ENCODE measurements around the gene PALLD.

PALLD gene

DNA sequence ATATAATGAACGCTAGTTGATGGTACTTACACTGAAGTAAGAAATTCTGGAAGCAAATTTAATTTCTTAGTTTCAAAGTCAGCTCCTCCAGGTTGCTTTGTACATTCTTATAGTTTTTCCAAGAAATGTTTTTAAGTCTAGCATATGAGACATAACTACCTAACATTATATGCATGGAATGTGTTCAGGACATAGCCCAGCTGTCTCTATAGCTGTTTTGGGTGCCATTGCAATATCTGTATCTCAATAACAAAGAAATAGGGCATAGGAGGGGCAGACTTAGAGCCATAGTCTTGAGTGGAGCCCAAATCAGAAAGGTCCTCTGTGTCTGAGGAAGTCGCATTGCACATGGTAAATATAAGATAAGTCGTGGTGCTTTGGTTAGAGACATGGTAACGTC lies 369.8 kb downstream of the PALLD start:
- Mint-ChIP-seq H3K9me3 (no peaks in the 10 kb centered on the region), H3K4me3 (no peak overlapping the region), H3K27me3 (ENCODE audit: low read depth) (no peaks in the 10 kb centered on the region), H3K4me1 (ENCODE audit: low read depth) (peaks cover 20% of the 10 kb centered on the region), H3K36me3 (ENCODE audit: low read depth) (peaks cover 5% of the 10 kb centered on the region), H3K27ac (no peak overlapping the region)

DNA sequence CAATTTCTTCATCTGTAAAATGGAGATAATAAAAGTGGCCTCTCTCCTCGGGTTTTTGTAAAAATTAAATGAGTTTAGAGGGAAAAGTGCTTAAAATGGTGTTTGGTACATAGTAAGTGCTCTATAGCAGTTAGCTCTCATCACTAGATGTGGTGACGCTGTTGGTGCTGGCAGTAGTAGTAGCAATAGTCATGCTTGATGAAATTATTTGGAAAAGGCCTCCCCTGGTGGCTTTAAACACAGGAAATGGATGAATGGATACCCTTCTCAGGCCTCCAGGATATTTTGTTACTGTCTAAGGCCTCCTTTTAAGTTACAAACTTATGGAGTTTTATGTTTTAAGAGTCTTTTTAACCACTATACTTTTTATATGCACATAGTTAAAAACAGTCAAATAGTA lies 370.3 kb downstream of the PALLD start:
- Mint-ChIP-seq H3K27me3 (ENCODE audit: low read depth) (no peaks in the 10 kb centered on the region), H3K27ac (no peak overlapping the region), H3K9me3 (no peaks in the 10 kb centered on the region), H3K4me3 (no peak overlapping the region), H3K4me1 (ENCODE audit: low read depth) (peaks cover 20% of the 10 kb centered on the region), H3K36me3 (ENCODE audit: low read depth) (peaks cover 5% of the 10 kb centered on the region)

DNA sequence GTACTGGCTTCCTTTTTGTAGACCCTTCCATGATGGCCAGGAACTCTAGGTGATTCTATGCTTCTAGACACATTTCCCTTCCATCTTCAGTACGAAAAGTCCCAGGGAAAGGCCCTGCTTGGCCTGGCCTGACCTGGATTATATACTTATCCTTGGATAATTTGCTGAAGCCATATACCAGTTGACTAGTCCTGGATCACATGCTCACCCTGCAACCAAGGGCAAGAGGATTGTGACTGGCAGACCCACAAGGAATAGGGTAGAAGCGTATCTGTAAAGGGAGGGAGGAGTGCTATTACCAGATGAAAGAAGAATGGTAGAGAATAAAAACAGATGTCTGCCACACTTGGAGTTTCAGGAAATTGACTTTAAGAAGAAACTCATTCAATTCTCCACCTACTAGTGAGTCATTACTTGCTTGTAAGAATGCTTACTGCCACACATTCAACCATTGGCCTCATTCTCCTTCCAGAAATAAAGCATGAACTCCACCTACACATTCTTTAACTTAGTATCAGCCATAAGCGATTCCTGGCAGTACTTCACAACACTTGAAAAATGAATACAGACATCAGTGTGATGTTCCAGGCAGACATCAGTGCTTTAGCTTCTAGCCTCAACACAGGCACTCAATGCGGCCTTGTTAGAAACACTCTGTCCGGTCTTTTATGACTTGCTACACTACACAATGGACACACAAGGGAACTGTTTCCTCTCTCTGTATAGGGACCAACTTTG lies 371.4 kb downstream of the PALLD start:
- peaks cover 17% of the 10 kb centered on the region for H3K4me1 Mint-ChIP-seq (ENCODE audit: low read depth)
- H3K4me3 Mint-ChIP-seq: no peak overlapping the region
- H3K27ac Mint-ChIP-seq: no peak overlapping the region
- no peaks in the 10 kb centered on the region for H3K9me3 Mint-ChIP-seq
- H3K36me3 Mint-ChIP-seq (ENCODE audit: low read depth): peaks cover 5% of the 10 kb centered on the region
- no peaks in the 10 kb centered on the region for H3K27me3 Mint-ChIP-seq (ENCODE audit: low read depth)

DNA sequence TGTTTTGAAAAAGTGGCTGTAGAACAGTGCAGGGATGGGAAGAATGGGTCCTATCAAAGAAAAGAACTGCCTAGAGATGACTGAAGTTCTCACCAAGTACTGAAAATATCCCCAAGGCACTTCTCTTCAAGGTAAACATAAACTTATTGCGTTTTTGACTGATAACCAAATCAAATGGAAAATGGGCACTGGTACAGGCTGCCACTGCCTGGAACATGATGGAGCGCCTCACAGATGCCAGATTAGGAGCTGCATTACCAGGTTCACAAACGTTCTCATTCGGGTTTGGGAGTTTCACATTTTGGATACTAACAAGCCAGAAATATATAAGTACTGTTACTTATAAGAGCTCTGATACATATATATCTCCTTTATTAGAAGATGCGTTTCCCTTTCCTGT lies 371.9 kb downstream of the PALLD start:
- Mint-ChIP-seq H3K27me3 (ENCODE audit: low read depth) (peaks cover 4% of the 10 kb centered on the region), H3K36me3 (ENCODE audit: low read depth) (peaks cover 5% of the 10 kb centered on the region), H3K27ac (no peak overlapping the region), H3K4me3 (no peak overlapping the region), H3K9me3 (no peaks in the 10 kb centered on the region), H3K4me1 (ENCODE audit: low read depth) (peaks cover 15% of the 10 kb centered on the region)

DNA sequence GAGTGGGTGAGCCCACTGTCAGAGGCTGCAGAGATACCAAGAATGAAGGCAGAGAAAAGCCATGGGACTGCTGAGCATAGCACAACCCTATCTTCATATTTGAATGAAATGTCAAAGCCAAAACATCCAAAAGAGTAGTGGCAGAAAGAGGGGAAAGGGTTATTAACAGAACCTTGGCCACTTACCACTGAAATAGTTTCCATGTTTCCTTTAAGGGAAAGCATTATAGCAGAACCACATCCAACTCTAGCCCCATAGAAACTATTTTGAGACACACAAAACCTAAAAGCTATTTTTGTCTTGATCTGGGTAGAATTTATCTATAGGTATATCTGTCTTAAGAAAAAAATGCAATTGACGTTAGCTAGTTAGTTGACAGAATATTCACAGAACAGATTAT lies 373.2 kb downstream of the PALLD start:
- H3K4me1 Mint-ChIP-seq (ENCODE audit: low read depth): peaks cover 19% of the 10 kb centered on the region
- no peak overlapping the region for H3K27ac Mint-ChIP-seq
- H3K4me3 Mint-ChIP-seq: no peak overlapping the region

DNA sequence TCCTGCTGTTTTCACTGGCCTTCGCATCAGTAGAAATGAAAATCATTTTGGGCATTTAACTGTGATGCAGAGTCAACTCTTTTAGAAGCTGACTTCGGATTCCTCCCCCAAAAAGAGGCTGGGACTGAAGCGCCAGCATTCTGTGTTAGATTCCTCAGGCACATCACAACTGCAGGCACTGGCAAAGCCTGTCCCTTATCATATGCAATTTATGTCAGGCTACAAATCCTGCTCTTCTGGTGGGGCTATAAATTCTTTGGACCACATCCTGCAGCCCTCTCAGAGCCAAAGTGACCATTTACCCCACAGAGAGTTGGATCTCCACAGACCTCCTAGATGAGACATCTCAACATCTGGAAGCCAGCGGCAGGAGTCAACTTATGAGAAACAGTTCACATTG lies 374.8 kb downstream of the PALLD start:
- no peak overlapping the region for H3K4me3 Mint-ChIP-seq
- H3K27ac Mint-ChIP-seq: no peak overlapping the region
- no peaks in the 10 kb centered on the region for H3K9me3 Mint-ChIP-seq
- peaks cover 19% of the 10 kb centered on the region for H3K4me1 Mint-ChIP-seq (ENCODE audit: low read depth)
- H3K36me3 Mint-ChIP-seq (ENCODE audit: low read depth): peaks cover 7% of the 10 kb centered on the region
- peaks cover 25% of the 10 kb centered on the region for H3K27me3 Mint-ChIP-seq (ENCODE audit: low read depth)

More for the DNA sequence above, 373.2 kb downstream of the PALLD start:
- H3K27me3 Mint-ChIP-seq (ENCODE audit: low read depth): peaks cover 11% of the 10 kb centered on the region
- peaks cover 7% of the 10 kb centered on the region for H3K36me3 Mint-ChIP-seq (ENCODE audit: low read depth)
- H3K9me3 Mint-ChIP-seq: no peaks in the 10 kb centered on the region

DNA sequence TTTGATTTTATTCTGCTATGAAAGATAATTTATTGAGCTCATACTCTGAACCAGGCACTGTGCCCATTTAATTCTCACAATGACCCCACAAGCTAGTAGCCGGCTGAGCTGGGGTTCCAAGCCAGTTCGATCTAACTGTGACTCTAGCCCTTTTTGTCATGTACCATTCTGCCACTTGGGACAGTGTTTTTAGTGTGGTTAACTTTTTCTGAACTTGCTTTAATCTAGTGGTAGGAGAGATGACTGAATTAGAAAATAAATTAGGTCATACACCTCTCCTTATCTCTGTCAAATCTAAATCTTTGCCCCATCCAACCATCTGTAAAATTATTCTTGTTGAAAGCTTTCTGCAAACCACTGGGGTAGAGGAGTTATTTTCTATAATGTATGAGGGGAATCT lies 377.2 kb downstream of the PALLD start:
- no peak overlapping the region for H3K27ac Mint-ChIP-seq
- no peaks in the 10 kb centered on the region for H3K9me3 Mint-ChIP-seq
- H3K27me3 Mint-ChIP-seq (ENCODE audit: low read depth): peaks cover 43% of the 10 kb centered on the region
- H3K4me1 Mint-ChIP-seq (ENCODE audit: low read depth): peaks cover 15% of the 10 kb centered on the region
- H3K4me3 Mint-ChIP-seq: no peak overlapping the region
- peaks cover 9% of the 10 kb centered on the region for H3K36me3 Mint-ChIP-seq (ENCODE audit: low read depth)

DNA sequence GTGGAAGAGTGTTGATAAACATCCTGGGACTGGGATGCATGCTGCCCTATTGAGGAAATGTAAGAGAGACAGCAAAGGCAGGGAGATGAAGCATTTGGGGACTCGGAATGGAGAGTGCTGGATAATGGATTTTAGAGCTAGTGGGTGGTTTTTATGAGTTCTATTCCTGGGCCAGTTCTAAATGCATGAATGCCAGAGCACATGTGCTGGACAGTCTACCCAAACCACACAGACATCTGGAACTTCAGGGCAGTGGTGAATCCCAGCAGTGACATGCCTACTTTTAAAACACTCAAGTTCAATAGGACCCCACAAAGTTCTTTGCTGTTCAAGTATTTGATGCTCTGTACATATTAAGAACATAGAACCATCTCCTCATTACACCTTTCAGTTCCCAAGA lies 379.3 kb downstream of the PALLD start:
- Mint-ChIP-seq H3K4me3 (no peak overlapping the region), H3K4me1 (ENCODE audit: low read depth) (peaks cover 15% of the 10 kb centered on the region), H3K9me3 (no peaks in the 10 kb centered on the region), H3K36me3 (ENCODE audit: low read depth) (peaks cover 4% of the 10 kb centered on the region), H3K27me3 (ENCODE audit: low read depth) (peaks cover 58% of the 10 kb centered on the region), H3K27ac (no peak overlapping the region)

DNA sequence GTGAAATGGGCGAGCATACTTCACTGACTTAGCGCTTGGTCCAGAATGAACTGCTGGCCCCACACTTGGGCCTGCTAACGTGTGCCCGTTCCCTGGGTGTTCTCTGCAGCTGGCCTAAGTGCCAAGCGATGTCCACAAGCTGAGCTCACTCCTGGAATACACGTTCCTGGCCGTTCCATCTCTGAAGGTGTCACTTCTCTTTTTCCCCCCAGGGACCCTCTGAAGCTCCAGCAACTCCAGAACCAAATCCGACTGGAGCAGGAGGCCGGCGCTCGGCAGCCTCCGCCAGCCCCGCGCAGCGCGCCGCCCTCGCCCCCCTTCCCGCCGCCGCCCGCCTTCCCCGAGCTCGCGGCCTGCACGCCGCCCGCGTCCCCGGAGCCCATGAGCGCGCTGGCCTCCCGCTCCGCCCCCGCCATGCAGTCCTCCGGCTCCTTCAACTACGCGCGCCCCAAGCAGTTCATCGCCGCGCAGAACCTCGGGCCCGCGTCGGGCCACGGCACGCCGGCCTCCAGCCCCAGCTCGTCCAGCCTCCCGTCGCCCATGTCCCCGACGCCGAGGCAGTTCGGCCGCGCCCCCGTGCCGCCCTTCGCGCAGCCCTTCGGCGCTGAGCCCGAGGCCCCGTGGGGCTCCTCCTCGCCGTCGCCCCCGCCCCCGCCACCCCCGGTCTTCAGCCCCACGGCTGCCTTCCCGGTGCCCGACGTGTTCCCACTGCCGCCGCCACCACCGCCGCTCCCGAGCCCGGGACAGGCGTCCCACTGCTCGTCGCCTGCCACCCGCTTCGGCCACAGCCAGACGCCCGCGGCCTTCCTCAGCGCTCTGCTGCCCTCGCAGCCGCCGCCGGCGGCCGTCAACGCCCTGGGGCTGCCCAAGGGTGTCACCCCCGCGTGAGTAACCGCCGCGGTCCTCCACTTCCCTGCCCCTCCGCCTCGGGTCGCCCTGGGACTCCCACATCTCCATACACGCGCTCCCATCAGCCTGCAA lies 380.9 kb downstream of the PALLD start:
- peaks cover 4% of the 10 kb centered on the region for H3K36me3 Mint-ChIP-seq (ENCODE audit: low read depth)
- peaks cover 70% of the 10 kb centered on the region for H3K27me3 Mint-ChIP-seq (ENCODE audit: low read depth)
- H3K27ac Mint-ChIP-seq: no peak overlapping the region
- H3K9me3 Mint-ChIP-seq: no peaks in the 10 kb centered on the region
- peaks cover 16% of the 10 kb centered on the region for H3K4me1 Mint-ChIP-seq (ENCODE audit: low read depth)
- peak overlapping the region; percentile 82 for H3K4me3 Mint-ChIP-seq

DNA sequence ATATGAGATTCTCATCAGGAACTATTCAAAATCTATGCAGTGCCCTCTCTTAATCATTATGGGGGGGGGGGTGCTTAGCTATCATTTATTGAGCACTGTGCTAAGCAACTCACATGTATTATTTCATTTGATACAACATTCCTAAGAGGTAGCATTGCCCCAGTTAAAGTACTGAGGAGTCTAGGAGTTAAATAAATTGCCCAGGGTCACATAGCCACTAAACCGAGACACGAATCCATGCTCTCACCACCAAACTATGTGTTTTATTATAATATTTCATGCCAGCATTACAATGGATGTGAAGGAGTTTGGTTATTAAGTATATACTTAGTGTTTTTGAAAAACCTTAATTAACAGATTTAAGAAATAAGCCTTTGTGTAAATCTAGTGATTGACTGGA lies 381.8 kb downstream of the PALLD start:
- H3K36me3 Mint-ChIP-seq (ENCODE audit: low read depth): peaks cover 7% of the 10 kb centered on the region
- H3K4me1 Mint-ChIP-seq (ENCODE audit: low read depth): peaks cover 16% of the 10 kb centered on the region
- H3K9me3 Mint-ChIP-seq: no peaks in the 10 kb centered on the region
- H3K27ac Mint-ChIP-seq: no peak overlapping the region
- H3K27me3 Mint-ChIP-seq (ENCODE audit: low read depth): peaks cover 68% of the 10 kb centered on the region
- peak overlapping the region; percentile 82 for H3K4me3 Mint-ChIP-seq

DNA sequence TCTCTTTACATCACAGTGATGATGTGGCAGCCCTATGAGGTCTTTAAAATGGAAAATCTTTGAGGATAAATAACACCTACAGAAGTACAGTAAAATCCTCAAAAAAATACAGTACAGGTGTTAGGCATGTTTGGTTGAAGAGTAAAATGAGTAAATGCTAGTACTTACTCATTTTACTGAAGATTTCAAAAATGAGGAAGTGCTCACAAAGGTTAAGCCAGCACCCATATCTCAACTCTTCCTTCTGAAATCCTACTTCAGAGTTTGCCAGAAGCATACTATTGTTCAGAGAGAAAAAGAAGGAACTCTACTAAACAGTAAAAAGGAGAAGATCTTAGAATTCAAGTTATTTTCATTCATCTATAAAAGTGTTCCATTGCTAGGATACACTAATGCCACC lies 382.3 kb downstream of the PALLD start:
- no peak overlapping the region for H3K27ac Mint-ChIP-seq
- H3K27me3 Mint-ChIP-seq (ENCODE audit: low read depth): peaks cover 64% of the 10 kb centered on the region
- peaks cover 13% of the 10 kb centered on the region for H3K4me1 Mint-ChIP-seq (ENCODE audit: low read depth)
- no peak overlapping the region for H3K4me3 Mint-ChIP-seq
- H3K9me3 Mint-ChIP-seq: no peaks in the 10 kb centered on the region
- peaks cover 7% of the 10 kb centered on the region for H3K36me3 Mint-ChIP-seq (ENCODE audit: low read depth)

DNA sequence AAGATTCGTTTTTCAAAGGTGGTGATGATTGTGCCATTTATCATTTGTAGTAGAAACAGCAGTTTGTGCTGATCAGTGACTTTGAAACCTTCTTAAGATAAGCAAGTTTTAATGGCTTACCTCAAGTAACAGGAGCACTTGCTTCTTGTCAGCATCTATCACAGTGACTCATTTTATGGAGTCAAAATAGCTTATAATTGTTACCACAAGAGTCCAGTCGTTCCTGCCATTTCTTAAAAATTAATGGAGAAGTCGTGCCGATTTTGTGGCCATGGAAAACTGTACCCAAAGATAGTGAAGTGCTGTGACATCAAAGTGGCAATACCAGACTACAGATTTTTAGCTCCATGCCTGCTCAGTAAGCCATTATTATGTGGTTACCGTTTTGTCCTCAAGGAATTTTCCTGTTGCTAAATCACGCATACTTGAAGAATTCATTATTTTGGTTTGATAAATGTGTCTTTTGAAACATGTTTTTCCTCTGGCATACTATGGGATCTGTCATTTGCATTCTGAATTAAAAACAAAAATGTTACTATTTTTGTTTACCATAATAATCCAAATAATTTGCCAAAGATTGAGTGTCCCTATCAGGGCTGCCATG lies 383.3 kb downstream of the PALLD start:
- peaks cover 5% of the 10 kb centered on the region for H3K36me3 Mint-ChIP-seq (ENCODE audit: low read depth)
- no peak overlapping the region for H3K27ac Mint-ChIP-seq
- H3K27me3 Mint-ChIP-seq (ENCODE audit: low read depth): peaks cover 57% of the 10 kb centered on the region
- peaks cover 12% of the 10 kb centered on the region for H3K4me1 Mint-ChIP-seq (ENCODE audit: low read depth)
- no peaks in the 10 kb centered on the region for H3K9me3 Mint-ChIP-seq
- no peak overlapping the region for H3K4me3 Mint-ChIP-seq

DNA sequence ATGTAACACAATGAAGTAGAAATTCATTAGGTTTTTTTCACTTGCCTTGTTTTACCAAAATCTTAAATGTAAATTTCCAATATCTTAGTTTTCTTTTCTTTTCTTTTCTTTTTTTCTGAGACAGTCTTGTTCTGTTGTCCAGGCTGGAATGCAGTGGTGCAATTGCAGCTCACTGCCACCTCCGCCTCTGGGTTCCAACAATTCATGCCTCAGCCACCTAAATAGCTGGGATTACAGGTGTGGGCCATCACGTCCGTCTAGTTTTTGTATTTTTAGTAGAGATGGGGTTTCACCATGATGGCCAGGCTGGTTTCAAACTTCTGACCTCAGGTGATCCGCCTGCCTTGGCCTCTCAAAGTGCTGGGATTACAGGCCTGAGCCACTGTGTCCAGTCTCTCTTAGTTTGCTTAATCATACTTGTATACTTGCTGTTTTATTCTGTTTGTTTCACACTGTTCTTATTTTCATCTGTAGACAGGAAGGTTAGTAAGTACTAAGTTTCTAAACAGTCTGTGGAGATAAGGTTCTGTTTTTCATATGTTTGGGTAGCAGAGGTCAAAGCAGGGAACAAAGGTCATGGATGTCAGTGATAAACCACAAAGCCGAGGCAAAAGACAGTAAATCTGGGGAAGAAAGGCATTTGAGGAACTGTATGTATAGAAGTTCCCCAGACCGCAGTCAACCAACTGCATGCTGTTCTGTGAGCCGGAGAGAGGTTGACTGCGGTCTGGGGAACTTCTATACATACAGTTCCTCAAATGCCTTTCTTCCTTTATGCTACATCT lies 384.2 kb downstream of the PALLD start:
- no peak overlapping the region for H3K27ac Mint-ChIP-seq
- no peaks in the 10 kb centered on the region for H3K9me3 Mint-ChIP-seq
- H3K4me3 Mint-ChIP-seq: no peak overlapping the region
- H3K4me1 Mint-ChIP-seq (ENCODE audit: low read depth): peaks cover 12% of the 10 kb centered on the region
- peaks cover 52% of the 10 kb centered on the region for H3K27me3 Mint-ChIP-seq (ENCODE audit: low read depth)
- peaks cover 5% of the 10 kb centered on the region for H3K36me3 Mint-ChIP-seq (ENCODE audit: low read depth)

DNA sequence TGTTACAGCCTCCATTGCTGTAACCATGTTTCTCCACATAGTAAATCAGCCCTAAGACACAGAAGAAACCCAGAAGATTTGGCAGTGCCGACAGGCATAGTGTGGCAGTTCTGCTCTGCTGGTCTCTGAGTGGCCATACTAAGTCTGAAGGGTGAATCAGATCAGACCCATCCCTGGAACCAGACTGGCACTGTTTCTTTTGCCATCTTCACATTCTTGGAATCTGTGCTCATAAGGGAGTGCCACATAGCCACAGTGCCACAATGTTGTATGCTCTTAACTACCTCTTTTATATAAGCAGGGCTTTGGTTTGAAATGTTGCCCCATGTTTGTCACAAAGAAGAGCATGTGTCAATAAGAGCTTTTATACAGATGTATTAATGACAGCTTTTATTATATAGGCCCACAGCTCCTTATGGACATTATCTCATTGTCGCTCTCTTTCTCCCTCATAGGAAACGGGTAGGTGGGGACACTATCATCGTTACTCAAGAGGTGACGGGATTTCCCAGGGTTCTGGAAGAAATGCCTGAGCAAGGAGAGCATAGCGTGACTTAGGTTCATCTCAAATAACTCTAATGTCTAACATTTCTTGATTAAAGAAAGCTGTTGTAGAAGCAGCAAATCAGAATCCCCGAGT lies 385.0 kb downstream of the PALLD start:
- Mint-ChIP-seq H3K36me3 (ENCODE audit: low read depth) (peaks cover 5% of the 10 kb centered on the region), H3K4me3 (no peak overlapping the region), H3K27ac (no peak overlapping the region), H3K4me1 (ENCODE audit: low read depth) (peaks cover 12% of the 10 kb centered on the region), H3K9me3 (no peaks in the 10 kb centered on the region), H3K27me3 (ENCODE audit: low read depth) (peaks cover 43% of the 10 kb centered on the region)
